GM12865 (cell line): ENCODE results near the gene COX6B1.
"Not testable (repeated sequence)": the region's sequence is repeated elsewhere in the genome, so short reads cannot be mapped to it uniquely, and the experiment has no call there.

Experiments
- DNase-seq: peaks from one replicate; pipeline ENCODE4 v3.0.0; 2010; ENCODE audit warnings: low read depth
- H3K4me3 ChIP-seq: 2 replicates; pipeline ENCODE4 v1.5.1; 2011; ENCODE audit warnings: mild to moderate bottlenecking, low read depth, low read length, control low read depth
- TF ChIP-seq, protein P1 (sequence below): IDR thresholded peaks from 2 replicates; pipeline ENCODE4 v1.5.1; 2011; ENCODE audit warnings: low read length, control low read depth, low read depth, inconsistent platforms; ENCODE audit not compliant: insufficient read depth; ENCODE audit errors: missing control alignments

The COX6B1 gene

DNA sequence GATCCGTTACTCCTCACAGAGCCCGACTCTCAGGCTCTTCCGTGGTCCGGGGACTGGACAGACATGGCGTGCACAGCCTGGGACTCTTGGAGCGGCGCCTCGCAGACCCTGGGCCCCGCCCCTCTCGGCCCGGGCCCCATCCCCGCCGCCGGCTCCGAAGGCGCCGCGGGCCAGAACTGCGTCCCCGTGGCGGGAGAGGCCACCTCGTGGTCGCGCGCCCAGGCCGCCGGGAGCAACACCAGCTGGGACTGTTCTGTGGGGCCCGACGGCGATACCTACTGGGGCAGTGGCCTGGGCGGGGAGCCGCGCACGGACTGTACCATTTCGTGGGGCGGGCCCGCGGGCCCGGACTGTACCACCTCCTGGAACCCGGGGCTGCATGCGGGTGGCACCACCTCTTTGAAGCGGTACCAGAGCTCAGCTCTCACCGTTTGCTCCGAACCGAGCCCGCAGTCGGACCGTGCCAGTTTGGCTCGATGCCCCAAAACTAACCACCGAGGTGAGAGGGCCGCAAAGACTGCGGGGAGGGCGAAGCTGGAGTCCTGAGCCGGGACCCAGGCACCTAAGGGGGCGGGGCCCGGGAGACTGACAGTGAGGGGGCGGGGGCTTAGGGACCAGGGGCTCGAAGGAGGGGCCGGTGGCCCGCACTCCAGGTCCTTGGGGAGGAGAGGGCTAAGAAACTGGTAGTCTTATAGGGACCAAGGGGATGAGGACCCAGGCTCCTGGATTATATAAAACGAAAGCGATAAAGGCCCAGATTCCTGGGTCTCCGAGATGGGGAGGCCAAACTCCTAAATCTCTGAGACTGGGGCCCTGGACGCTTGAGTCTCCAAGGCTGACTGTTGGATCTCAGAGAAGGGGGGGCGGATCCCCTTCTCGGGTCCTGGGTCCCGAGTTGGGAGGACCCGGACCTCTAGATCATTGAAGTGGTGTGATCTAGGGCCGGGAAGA is 4.6 kb upstream of the COX6B1 start:
- peak overlapping the region; percentile 87 for H3K4me3 ChIP-seq
- DNase-seq = peak; percentile 94
- TF ChIP-seq, protein P1, sequence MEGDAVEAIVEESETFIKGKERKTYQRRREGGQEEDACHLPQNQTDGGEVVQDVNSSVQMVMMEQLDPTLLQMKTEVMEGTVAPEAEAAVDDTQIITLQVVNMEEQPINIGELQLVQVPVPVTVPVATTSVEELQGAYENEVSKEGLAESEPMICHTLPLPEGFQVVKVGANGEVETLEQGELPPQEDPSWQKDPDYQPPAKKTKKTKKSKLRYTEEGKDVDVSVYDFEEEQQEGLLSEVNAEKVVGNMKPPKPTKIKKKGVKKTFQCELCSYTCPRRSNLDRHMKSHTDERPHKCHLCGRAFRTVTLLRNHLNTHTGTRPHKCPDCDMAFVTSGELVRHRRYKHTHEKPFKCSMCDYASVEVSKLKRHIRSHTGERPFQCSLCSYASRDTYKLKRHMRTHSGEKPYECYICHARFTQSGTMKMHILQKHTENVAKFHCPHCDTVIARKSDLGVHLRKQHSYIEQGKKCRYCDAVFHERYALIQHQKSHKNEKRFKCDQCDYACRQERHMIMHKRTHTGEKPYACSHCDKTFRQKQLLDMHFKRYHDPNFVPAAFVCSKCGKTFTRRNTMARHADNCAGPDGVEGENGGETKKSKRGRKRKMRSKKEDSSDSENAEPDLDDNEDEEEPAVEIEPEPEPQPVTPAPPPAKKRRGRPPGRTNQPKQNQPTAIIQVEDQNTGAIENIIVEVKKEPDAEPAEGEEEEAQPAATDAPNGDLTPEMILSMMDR = no peak

DNA sequence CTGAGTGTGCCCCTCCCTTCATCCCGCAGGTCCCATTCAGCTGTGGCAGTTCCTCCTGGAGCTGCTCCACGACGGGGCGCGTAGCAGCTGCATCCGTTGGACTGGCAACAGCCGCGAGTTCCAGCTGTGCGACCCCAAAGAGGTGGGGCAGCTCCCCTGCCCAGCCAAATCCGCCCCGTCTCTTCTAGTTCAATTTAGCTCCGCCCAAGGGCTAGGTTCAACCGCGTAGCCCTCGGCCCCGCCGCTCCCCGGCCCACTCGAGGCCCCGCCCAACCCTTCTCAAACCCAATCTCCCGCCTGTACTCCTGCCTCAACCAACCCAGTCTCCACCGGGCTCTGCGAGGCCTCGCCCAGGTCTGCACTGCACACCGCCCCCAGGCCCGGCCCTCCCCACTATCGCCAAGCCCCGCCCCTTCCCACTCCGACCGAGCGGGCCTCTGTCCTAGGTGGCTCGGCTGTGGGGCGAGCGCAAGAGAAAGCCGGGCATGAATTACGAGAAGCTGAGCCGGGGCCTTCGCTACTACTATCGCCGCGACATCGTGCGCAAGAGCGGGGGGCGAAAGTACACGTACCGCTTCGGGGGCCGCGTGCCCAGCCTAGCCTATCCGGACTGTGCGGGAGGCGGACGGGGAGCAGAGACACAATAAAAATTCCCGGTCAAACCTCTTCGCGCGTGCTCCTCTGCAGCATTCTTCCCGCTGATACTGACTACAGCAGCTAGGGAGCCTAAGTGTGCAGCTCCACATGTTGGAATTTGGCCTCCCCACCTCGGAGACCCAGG is 3.7 kb upstream of the COX6B1 start:
- DNase-seq = peak; percentile 97
- TF ChIP-seq, protein P1 = no peak
- H3K4me3 ChIP-seq = peak overlapping the region; percentile 87

DNA sequence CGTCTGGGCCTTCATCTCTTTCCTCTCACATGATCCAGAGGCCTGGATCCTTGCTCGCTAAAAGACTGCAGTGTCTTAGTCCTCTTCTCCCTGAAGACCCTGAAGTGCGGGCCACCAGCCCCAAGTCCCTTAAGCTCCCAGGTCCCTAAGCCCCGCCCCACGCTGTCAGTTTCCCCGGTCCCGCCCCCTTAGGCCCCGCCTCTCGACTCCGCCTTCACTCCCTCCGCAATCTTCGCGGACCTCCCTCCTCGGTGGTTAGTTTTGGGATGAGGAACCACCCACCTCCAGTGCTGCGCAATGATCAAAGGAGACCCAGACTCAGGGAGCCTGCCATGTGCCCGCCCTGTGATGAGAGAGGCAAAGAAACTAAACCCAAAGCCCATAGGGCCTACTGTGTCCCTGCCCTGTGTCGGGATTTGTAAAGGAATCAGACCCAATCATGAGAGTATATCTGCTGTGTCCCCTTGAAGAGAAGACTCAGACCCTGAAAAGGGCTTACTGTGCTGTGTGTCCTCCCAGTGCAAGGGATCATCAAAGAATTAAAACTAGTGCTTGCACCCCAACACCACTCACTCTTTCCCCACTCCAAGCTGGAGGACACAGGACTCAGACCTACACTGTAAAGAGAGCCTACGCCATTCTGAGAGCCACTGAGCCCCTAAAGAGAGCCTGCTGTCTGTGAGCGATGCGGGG is 3.0 kb upstream of the COX6B1 start:
- TF ChIP-seq, protein P1 = no peak
- peak overlapping the region; percentile 87 for H3K4me3 ChIP-seq
- DNase-seq = peak; percentile 71

DNA sequence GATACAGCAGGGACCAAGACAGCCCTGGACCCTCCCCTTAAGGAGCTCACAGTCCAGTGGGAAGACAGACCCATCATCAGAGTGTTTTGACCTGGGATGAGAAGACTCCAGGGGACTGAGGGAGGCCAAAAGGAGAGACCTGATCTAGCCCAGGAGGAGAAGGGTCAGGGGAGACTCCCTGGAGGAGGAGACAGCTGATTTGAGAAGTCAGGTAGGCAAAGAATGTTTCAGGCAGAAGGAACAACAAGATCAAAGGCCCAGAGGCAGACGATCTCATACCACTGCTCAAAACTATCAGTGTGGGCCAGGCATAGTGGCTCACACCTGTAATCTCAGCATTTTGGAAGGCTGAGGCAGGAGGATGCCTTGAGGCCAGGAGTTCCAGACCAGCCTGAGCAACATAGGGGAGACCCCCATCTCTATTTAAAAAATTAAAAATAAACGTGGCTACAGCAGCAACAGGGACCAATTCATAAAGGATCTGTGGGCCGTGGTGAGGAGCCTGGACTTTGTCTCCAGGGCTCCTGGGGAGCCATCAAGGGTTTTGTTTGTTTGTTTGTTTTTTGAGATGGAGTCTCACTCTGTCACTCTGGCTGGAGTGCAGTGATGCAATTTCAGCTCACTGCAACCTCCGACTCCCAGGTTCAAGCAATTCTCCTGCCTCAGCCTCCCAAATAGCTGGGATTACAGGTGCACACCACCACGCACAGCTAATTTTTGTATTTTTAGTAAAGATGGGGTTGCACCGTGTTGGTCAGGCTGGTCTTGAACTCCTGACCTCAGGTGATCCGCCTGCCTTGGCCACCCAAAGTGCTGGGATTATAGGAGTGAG is 2.2 kb upstream of the COX6B1 start:
- TF ChIP-seq, protein P1 = no peak
- DNase-seq = no peak
- H3K4me3 ChIP-seq = no peak overlapping the region

DNA sequence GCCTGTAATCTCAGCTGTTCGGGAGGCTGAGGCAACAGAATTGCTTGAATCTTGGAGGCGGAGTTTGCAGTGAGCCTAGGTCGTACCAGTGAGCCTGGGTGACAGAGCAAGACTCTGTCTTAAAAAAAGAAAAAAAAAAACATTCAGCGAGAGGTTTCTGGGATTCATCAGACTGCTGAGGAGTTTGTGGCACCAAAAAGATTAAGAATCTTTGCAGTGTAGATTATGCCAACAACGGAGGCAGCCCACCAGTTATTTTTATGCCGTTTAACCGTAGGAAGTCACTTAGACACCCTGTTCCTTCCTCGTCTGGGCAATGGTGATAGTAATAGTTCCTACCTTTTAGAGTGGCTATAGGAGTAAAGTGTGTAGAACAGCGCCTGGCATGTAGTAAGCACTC is 2.5 kb downstream of the COX6B1 start:
- H3K4me3 ChIP-seq = no peak overlapping the region
- DNase-seq = no peak
- TF ChIP-seq, protein P1 = no peak

DNA sequence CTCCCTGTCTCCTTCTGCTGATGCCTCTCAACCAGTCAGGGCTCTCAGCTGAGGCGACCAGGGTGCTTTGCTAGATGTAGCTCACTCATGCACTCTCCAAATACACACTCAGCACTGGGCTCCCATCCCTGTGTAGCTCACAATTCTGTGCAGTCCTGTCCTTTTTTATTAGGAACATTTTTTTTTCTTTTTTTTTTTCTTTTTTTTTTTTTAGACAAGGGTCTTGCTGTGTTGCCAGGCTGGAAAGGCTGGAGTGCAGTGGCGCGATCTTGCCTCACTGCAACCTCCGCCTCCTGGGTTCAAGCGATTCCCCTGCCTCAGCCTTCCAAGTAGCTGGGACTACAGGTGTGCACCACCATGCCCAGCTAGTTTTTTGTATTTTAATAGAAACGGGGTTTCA is 6.7 kb downstream of the COX6B1 start:
- not testable (repeated sequence) for DNase-seq, H3K4me3 ChIP-seq
